GM12801 (cell line): ENCODE measurements around the gene VARS2.

Experiments
- TF ChIP-seq, protein P1 (sequence below): IDR thresholded peaks from one replicate; pipeline ENCODE4 v1.5.1; 2011; ENCODE audit warnings: control low read depth; ENCODE audit not compliant: insufficient read length; ENCODE audit errors: extremely low read depth

The VARS2 gene

DNA sequence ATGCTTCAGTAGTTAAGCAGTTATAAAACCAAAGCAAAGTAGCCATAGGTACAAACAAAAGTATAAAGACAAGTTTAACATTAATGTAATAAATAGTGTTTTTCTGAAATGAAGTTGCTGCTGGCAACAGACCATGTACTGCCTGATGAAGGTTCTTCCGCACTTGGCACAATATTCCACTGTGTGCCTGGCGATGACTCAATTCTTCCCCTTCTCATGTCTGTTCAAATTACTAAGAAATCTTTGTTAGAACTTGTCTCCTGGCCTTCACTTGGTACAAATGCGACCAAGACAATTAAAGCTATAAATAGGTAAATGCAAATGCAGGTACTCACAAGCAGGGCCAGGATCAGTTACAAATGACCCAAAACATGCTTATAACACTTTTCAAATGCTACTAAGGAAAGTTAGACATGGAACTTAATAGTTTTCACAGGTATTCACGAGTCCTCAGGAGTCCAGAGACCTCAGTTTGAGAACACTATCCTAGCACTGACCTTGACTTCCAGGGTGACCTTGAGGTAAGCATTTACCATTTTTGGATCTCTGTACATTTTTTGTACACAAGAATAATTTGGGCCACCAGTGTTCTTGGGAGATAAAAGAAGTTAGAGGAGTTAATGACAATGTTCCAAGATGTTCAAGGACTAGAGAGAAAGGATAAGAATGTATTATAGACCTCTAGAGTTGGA is 37.9 kb upstream of the VARS2 start:
- TF ChIP-seq, protein P1, sequence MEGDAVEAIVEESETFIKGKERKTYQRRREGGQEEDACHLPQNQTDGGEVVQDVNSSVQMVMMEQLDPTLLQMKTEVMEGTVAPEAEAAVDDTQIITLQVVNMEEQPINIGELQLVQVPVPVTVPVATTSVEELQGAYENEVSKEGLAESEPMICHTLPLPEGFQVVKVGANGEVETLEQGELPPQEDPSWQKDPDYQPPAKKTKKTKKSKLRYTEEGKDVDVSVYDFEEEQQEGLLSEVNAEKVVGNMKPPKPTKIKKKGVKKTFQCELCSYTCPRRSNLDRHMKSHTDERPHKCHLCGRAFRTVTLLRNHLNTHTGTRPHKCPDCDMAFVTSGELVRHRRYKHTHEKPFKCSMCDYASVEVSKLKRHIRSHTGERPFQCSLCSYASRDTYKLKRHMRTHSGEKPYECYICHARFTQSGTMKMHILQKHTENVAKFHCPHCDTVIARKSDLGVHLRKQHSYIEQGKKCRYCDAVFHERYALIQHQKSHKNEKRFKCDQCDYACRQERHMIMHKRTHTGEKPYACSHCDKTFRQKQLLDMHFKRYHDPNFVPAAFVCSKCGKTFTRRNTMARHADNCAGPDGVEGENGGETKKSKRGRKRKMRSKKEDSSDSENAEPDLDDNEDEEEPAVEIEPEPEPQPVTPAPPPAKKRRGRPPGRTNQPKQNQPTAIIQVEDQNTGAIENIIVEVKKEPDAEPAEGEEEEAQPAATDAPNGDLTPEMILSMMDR: no peak

- TF ChIP-seq, protein P1: no peak
These were observed 36.4 kb upstream of the VARS2 start for GRCh38 chr6:30877419-30878262.

GRCh38 chr6:30879684-30880427 is 34.2 kb upstream of the VARS2 start:
- TF ChIP-seq, protein P1: no peak

DNA sequence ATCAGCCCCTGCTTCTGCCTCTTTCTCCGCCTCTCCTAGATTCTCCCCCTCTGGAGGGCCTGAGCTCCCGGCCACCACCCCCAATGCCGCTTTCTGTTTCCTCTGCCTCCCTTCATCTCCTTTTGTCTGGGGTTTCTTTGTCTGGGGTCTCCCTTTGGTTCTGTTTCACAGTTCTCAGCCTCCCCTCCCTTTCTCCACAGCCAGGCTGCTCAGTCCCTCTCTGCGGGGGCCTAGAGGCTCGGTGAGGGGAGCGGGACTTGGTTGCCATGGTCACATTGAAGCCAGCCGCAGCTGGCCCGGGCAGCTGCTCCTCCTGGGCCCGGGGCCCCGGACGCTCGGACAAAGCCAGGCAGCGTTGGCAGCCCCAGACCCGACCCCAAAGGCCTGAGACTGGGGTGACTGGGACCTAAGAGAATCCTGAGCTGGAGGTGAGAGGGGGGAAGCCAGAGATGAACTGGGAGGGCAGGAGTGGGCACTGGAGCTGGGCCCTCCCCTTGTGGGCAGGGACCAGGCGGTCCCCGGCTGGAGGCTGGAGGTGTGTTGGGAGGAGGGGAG is 33.3 kb upstream of the VARS2 start:
- TF ChIP-seq, protein P1: no peak

DNA sequence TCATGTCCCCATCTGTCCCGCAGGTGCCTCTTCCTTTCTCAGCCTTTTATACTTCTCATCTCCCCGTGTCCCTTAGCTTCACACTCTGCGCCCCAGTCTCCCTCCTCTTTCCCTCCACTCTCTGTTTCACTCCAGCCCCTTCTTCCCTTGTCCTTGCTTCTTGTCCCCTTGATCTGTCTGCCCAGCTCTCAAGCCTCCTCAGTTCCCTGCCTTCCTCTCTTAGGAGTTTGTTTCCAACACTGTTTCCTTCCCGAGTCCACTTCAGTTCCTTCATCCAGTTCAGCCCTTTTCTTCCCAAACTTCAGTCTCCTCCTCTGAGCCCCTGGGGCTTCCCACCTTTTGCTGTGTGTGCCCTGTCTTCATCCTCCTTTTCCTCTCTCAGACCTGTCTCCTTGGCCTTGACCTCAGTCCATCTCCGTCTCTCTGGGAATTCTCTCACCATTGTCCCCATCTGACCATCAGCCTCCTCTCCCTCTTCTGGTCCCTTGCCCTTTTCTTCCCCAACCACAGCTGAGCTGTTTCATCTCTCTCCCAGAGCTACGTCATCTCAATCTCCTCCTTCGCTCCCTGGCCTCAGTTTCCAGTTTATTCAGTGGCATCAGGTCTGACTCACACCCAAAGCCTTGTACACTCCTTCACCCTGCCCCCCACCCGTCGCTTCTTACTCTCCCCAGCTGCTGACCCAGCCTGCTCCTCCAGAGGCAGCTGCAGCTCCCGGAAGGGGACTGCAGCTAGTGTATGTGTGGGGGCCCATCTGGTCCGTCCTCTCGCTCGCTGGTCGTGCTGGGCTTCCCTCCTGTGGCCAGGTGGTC is 32.4 kb upstream of the VARS2 start:
- TF ChIP-seq, protein P1: no peak

GRCh38 chr6:30882204-30882758 is 31.8 kb upstream of the VARS2 start:
- TF ChIP-seq, protein P1: no peak
